Ovary (tissue), 9 donors: ENCODE measurements around the gene ACMSD. TPM values are rescaled to one million over a fixed set of nuclear protein-coding genes. Genes with fewer than 3 reads are reported as not detected.

ENCODE experiments used
- DNase-seq, 5 donors: peaks; one replicate each; pipeline ENCODE4 v3.0.0-alpha.2; 2019 to 2020
- H3K27ac ChIP-seq, 2 donors: fragments of 200-600 bp; one replicate each; pipeline versions ENCODE4 v1.5.1 to v1.8.0; 2019 to 2022
- H3K27me3 ChIP-seq: fragments of 200-600 bp; one replicate; pipeline ENCODE4 v1.8.0; 2022
- H3K36me3 ChIP-seq: fragments of 200-600 bp; sonication (generic); one replicate; pipeline ENCODE4 v1.5.1; 2019
- H3K4me1 ChIP-seq: one replicate; pipeline ENCODE4 v1.8.1; 2013; ENCODE audit warnings: mild to moderate bottlenecking, moderate library complexity; ENCODE audit not compliant: insufficient read depth
- H3K4me3 ChIP-seq: fragments of 200-600 bp; sonication (generic); one replicate; pipeline ENCODE4 v1.5.1; 2017
- H3K9me3 ChIP-seq, 2 donors: fragments of 200-600 bp in 1 of 2; sonication (generic) in 1 of 2; one replicate each; pipeline versions ENCODE4 v1.5.1 to v1.8.1; 2013 to 2019; ENCODE audit warnings: mild to moderate bottlenecking in 1 of 2, moderate library complexity in 1 of 2
- CTCF ChIP-seq, 3 donors: fragments of 450-650 bp in 2 of 3; fragments of 200-600 bp in 1 of 3; IDR thresholded peaks; one replicate each; pipeline versions ENCODE4 v1.5.1 to v1.8.0; 2016 to 2022; ENCODE audit warnings: antibody characterized with exemption in 3 of 3, mild to moderate bottlenecking in 1 of 3
- EP300 ChIP-seq: sonication (generic); formaldehyde crosslinking; IDR thresholded peaks from one replicate; pipeline ENCODE4 v1.6.1; 2017; ENCODE audit warnings: antibody characterized with exemption
- POLR2A ChIP-seq: fragments of 450-650 bp; IDR thresholded peaks from one replicate; pipeline ENCODE4 v1.6.1; 2017; ENCODE audit warnings: antibody characterized with exemption, mild to moderate bottlenecking, moderate library complexity
- WGBS, 3 donors: extraction: QIAGEN DNeasy Blood & Tissue Kit in 1 of 3; methylation state at CpG; one replicate each; pipeline versions ENCODE4 v1.1.5 to v1.1.7; 2013 to 2017; 5-methylcytosine and 5-hydroxymethylcytosine counted together
- intact Hi-C, 4 donors: fragments of 100-400 bp; cut with DNase I; formaldehyde crosslinking; loops; one replicate each; pipeline versions ENCODE4 v1.11.0 to v1.15.1; 2022 to 2023
- polyA plus RNA-seq, 2 donors: library from polyadenylated mRNA; stranded (reverse); fragments of 200-250 nt in 1 of 2; fragments of 350-450 nt in 1 of 2; fragmentation: Illumina TruSeq in 1 of 2; extraction: RNeasy Lipid Tissue Mini Kit (QIAGEN cat#74804) in 1 of 2; gene quantifications; one replicate each; pipeline ENCODE4 v1.2.3, GENCODE V29; 2013 to 2014
- total RNA-seq, 7 donors: library from RNA; depleted of rRNA in 2 of 7; stranded (reverse); fragments of >200 nt in 2 of 7; fragmentation: NEBNext Ultra II Directional in 3 of 7; extraction: Animal tissue kit (Norgen Biotek cat#: 25700) in 3 of 7; gene quantifications; one replicate each; pipeline versions ENCODE4 v1.1.0 to v1.2.4, GENCODE V29; 2016 to 2023
- donor health status: DM: no; HTN: no; CAD: no; lungs with moderate emphysema.
- donor health status: DM: no; HTN: no; CAD: no.
- donor health status: Bipolar disorder and iron deficiency.
- donor health status: DM: yes; HTN: yes; CAD: no.
- donor health status: DM: no; HTN: no; CAD: no.
- donor health status: DM: yes; HTN: yes; CAD: no.

The ACMSD gene
- total and polyA plus RNA-seq, 9 donors, result not detected

GRCh38 chr2:134936691-134937090, 98.3 kb downstream of the ACMSD start:
- TF ChIP-seq CTCF (IDR thresholded peaks at IDR 0.05) (no peak), EP300 (no peak), POLR2A (no peak)
- 47 to 54% (median 50%) methylated on average over 4 of the region's 4 CpGs for WGBS, 3 donors
- Histone ChIP-seq H3K27me3 (no peaks in the 10 kb centered on the region), H3K4me3 (no peak overlapping the region), H3K27ac (no peak overlapping the region), H3K4me1 (peaks cover 2% of the 10 kb centered on the region), H3K9me3 (no peaks in the 10 kb centered on the region), H3K36me3 (no peaks in the 10 kb centered on the region)
- intact Hi-C loops, result no loop called here
- no peak for DNase-seq

GRCh38 chr2:134943540-134943939, 105.1 kb downstream of the ACMSD start:
- 90 to 94% (median 91%) methylated on average over 2 of the region's 2 CpGs for WGBS, 3 donors
- TF ChIP-seq CTCF (IDR thresholded peaks at IDR 0.05) (no peak), POLR2A (no peak), EP300 (no peak)
- Histone ChIP-seq H3K27me3 (no peaks in the 10 kb centered on the region), H3K36me3 (no peaks in the 10 kb centered on the region), H3K4me3 (no peak overlapping the region), H3K9me3 (no peaks in the 10 kb centered on the region), H3K4me1 (no peaks in the 10 kb centered on the region), H3K27ac (no peak overlapping the region)
- intact Hi-C loops, result no loop called here
- no peak for DNase-seq

GRCh38 chr2:134944975-134945374, 106.6 kb downstream of the ACMSD start:
- 76 to 89% (median 80%) methylated on average over 1 of the region's 1 CpG for WGBS, 3 donors
- H3K27ac ChIP-seq, result no peak overlapping the region
- no peaks in the 10 kb centered on the region for H3K36me3 ChIP-seq
- no peak overlapping the region for H3K4me3 ChIP-seq
- TF ChIP-seq CTCF (IDR thresholded peaks at IDR 0.05), result no peak
- no peak for TF ChIP-seq EP300
- no peak for TF ChIP-seq POLR2A
- DNase-seq, result no peak
- no peaks in the 10 kb centered on the region for H3K27me3 ChIP-seq
- no peaks in the 10 kb centered on the region for H3K4me1 ChIP-seq
- intact Hi-C loops, result no loop called here
- H3K9me3 ChIP-seq, result no peaks in the 10 kb centered on the region

GRCh38 chr2:134946073-134946472, 107.7 kb downstream of the ACMSD start:
- 80 to 85% (median 82%) methylated on average over 6 of the region's 6 CpGs for WGBS, 3 donors
- no peak for DNase-seq
- Histone ChIP-seq H3K27ac (no peak overlapping the region), H3K27me3 (no peaks in the 10 kb centered on the region), H3K9me3 (no peaks in the 10 kb centered on the region), H3K4me3 (no peak overlapping the region), H3K36me3 (no peaks in the 10 kb centered on the region), H3K4me1 (no peaks in the 10 kb centered on the region)
- TF ChIP-seq CTCF (IDR thresholded peaks at IDR 0.05) (no peak), EP300 (no peak), POLR2A (no peak)
- intact Hi-C loops, result no loop called here
